KBM-7 (cell line): ENCODE measurements around the gene KCNQ1.

ENCODE experiments used
- DNase-seq: peaks from one replicate; pipeline ENCODE4 v3.0.0-alpha.2; 2015
- in situ Hi-C: fragments of 300-500 bp; cut with MboI; formaldehyde crosslinking; loops from 2 replicates; pipeline ENCODE4 v1.14.3; 2020; ENCODE audit warnings: low sequenced_read_pairs, low pct_unique_long_range_greater_than_20kb, mixed read lengths

KCNQ1 gene

DNA sequence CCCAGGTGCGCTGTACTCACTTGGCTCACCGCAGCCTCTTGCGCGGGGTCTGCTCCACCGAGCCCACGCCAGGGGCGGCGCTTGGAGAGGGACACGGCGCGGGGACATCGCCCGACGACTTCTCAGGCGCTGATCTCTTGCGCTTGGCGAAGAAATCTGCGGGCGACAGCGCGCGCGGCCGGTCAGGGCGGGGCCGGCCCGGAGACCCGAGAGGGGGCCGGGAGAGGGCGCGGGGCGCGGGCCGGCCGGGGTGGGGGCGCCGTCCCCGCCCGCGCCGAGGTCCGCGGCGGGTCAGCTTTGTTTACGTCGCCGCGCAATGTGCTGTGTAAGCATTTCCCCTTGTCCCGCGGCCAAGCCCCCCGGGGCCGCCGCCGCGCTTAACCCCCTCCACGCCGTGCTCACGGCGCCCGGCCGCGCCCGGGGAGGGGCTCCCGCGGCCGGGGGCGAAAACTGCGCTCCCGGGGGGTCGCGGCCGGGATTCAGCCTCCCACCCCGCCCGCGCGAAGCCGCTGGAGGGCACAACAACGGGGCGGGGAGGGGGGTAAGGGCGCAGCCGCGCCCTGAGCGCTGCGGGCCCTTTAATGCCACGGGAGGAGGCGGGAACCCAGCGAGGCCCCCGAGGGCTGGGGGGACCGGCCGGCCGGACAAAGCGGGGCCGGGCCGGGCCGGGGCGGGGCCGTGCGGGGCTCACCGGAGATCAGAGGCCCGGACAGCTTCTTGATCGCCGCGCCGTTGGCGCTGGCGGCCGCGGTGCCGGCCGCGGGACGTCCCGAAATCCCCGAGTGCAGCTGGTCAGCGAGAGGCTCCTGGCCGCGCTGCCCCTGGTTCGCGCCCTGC is 439.4 kb downstream of the KCNQ1 start:
- in situ Hi-C loops, result no loop called here
- no peak for DNase-seq

DNA sequence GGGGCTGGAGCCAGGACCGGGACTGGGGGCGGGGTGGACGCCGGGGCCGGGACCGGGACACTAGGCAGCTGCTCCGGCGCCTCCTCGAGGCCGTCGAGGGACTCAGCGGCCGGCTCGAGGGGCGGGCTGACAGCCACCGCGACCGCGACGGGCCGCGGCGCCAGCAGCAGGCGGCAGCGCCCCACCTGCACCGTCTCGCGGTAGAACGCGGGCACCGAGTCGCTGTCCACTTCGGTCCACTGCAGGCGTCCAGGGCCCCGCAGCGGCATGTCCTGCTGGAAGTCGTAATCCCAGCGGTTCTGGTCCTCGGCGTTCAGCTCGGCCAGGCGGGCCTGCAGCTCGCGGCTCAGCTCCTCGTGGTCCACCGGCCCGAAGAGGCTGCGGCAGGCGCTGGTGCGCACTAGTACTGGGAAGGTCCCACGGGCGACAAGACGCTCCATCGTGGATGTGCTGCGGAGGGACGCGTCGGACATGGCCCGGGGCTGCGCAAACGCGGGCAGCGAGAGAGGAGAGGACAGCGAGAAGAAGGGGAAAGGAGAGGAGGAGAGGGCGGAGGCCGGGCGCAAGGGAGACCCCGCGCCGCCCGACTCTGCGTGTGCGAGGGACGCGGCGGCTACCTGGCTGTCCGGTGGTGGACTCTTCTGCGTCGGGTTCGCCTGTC is 440.3 kb downstream of the KCNQ1 start:
- in situ Hi-C loops, result no loop called here
- DNase-seq, result peak; percentile 70

DNA sequence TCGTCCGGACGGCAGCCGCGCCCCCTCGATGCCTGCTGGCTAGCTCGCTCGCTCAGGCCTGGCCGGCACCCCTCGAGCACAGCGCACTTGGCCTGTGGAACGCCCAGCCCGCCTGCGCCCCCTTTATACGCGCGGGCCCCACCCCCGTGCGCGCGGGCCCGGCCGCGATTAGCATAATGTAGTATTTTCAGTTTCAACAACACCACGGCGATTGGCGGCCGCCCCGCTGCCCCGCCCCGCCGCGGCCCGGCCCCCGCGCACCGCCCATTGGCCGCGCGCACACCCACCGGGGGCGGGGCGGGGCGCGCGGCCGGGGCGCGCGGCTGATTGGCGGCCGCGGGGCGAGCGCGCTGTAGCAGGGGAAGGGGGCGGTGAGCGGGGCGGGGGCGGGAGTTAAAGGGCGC is 440.9 kb downstream of the KCNQ1 start, which contains the start of gene CDKN1C:
Gene CDKN1C, minus strand, starts transcription at position 98 of the 404 bp plus-strand sequence. CDS start 319 bp downstream, outside the sequence.
- DNase-seq, result peak; percentile 90
- in situ Hi-C loops, result no loop called here

DNA sequence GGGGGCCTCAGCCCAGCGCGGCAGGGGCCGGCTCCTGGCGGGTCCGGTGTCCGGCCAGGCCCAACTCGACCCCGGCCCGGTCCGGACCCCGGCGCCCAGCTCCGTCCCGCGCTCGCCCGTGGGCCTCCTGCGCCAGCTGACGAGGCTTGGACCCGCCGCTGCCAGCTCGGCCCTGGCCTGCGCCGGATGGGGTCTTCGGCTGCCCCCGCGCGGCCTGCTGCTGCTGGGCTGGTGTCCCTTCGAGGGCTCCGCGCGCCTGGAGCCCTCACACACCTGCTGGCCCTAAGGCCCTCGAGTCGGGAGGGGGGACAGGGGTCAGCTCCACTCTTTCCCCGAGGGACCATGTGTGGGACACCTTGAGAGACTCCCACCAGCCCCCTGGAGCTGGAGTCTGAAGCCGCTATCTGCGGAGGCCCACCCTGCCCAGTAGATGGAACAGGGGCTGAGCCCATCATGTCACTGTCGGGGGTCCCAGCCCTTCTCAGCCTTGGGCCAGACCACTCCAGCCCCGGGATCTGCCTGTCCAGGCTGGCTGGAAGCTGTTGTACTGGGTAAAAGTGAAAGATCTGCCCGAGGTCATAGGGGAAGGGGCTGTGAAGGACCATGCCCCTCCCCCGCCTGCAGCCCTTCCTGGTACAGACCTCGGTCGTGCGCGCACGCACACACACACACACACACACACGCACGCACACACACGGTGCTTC is 441.5 kb downstream of the KCNQ1 start:
- in situ Hi-C loops, result no loop called here

DNA sequence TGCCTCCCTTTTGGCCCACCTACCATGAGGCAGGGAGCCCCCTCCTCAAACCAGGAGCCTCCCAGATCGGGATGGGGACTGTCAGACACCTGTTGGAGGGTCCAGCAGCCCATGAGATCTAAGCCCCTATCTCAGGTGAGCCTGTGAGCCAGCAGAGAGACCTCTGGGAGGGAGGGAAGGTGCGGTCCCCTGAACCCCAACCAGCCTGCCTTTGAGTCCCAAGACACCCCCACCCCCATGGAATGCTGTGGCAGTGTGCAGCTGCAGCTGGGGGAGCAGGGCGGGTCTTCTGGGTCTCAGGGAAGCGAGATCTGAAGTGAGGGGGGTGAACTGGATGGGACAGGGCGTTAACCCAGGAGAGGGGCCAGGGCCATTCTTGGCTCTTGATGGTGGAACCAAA is 442.1 kb downstream of the KCNQ1 start:
- in situ Hi-C loops, result no loop called here
- no peak for DNase-seq

More for the DNA sequence above, 441.5 kb downstream of the KCNQ1 start:
- no peak for DNase-seq

DNA sequence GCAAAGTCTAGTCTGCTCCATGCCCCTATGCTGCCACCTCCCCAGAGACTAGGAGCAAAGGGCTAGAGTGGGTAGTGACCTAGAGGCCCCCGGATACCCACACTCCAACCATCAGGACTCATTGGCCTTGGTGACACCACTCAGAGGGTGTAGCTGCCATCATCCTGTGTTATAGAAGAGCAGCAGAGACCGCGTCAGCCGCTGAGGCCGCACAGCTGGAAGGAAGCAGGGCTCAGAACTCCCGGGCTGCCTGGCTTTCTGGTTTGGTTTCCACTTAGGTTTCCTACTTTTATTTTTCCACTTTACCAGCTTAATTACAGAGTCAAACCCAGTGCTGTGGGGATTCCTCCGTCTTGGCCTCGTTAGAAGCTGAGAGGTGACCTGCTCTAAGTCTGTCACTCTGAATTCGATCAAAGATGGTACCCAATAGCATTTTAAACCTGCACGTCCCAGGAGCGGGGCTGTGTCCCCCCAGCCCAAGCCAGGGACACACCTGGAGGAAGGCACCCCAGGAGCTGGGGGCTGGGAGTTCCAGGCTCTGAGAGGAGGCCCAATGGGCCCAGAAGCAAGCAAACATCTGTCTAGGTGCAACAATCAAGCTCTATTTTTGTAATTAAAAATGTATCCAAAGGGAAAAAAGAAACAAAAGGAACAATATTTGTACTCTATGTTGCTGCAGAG is 442.8 kb downstream of the KCNQ1 start:
- no peak for DNase-seq
- in situ Hi-C loops, result no loop called here

DNA sequence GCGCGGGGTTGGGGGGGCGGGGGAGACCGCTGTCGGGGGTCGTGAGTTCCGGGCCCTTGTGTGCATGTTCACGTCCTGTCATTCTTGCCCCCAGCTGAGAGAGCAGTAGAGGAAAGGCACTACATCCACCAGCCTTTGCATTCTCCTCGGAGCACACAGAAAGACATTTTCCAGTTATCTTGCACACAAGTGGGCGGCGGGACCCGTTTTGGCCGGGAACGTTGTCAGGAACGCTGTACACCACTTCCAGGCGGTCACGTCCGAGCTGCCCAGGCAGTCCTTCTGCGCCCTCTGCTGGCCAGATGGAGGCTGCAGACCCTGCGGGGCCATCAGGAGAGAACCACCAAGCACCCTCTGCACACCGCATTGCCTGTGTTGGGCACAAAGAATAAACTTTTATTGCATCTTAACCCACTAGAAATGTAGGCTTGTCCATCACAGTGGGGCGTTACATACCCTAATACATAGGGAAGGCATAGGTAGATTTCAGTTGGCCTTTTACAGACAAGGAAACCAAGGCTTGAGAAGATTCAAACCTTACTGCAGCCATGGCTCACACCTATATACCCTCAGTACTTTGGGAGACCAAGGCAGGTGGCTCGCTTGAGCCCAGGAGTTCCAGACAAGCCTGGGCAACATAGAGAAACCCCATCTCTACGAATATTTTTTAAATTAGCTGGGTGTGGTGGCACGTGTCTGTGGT is 443.6 kb downstream of the KCNQ1 start:
- peak; percentile 86 for DNase-seq
- in situ Hi-C loops, result no loop called here

DNA sequence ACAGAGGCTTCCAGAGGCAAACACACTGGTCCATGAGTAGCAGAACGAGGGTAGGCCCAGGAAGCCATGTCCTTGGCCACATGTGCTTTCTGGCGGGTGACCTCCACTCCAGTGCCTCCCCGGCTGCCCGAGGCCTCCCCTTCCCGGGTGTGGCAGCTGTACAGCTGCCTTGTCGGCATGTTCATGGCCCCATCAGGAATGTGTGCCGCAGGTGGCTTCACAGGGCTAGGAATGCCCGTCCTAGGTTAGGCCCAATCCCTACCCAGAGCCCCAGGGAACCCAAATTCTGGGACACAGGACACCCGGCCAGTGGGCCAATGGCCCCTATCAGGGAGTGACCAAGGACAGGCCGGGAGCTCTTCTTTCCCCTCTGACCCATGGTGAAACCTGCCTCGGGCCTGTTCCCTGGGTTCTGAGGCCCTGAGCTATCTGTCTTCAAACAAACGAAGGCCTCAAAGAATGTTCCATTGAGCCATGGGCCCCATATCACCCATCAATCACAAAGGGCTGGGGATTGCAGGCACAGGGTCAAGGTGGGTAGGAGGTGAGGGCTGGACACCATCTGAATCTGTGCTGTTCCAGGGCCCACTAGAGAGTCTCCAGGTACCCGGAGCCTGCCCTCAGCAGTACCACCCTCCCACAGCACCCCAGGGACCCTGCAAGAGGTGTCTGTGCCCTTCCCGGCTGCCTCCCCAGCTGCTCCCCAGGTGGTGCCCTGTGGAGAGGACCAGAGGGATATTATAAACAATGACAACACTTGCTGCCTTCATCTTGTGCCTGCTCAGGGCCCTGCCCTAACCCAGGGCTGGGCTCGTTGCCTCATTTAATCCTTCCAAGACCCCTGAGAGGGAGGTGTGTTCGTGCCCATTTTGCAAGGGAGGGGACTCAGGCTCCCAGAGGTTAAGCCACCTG is 444.8 kb downstream of the KCNQ1 start:
- no peak for DNase-seq
- in situ Hi-C loops, result loop anchor here (10.0 kb wide), 2 partner anchors 355 to 455 kb away; no protein-coding TSS in a partner anchor

DNA sequence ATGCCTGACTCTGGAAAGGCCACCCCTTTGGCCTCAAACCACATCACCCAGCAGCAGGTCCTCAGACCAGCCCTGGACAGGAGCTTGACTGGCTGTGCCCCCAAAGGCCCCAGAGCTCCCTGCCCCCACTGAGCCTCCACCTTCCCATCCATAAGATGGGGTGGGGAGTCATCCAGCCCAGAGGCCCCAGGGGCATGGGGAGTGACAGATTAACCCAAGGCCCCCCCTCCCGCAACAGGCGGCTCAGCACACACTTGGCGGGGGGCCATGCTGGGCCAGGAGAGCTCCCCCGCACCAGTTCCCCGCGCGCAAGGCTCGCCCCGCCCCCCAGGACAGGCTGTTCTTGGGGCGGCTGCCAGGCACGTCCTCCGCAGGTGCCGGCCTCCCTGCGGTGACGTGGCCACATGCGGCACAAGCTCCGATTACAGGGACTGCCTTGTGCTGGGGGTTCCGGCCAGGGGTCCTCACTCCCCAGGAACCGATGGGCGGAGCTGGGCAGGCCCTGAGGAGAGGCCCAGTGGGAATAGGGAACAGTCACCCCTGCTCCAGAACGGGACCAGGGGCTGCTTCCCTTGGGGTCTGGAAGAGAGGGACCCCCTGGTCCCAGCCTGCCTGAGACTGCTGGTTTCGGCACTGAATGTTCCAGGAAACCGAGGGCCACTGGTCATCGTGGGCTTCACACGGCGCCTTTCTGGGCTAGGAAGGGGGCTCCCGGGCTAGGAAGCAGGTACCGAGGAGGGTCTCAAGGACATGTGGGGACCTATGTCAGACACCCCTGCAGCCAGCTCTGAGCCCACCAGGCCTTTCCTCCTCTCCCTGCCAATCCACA is 445.9 kb downstream of the KCNQ1 start:
- no peak for DNase-seq
- in situ Hi-C loops, result loop anchor here (10.0 kb wide), 2 partner anchors 356 to 456 kb away; no protein-coding TSS in a partner anchor

DNA sequence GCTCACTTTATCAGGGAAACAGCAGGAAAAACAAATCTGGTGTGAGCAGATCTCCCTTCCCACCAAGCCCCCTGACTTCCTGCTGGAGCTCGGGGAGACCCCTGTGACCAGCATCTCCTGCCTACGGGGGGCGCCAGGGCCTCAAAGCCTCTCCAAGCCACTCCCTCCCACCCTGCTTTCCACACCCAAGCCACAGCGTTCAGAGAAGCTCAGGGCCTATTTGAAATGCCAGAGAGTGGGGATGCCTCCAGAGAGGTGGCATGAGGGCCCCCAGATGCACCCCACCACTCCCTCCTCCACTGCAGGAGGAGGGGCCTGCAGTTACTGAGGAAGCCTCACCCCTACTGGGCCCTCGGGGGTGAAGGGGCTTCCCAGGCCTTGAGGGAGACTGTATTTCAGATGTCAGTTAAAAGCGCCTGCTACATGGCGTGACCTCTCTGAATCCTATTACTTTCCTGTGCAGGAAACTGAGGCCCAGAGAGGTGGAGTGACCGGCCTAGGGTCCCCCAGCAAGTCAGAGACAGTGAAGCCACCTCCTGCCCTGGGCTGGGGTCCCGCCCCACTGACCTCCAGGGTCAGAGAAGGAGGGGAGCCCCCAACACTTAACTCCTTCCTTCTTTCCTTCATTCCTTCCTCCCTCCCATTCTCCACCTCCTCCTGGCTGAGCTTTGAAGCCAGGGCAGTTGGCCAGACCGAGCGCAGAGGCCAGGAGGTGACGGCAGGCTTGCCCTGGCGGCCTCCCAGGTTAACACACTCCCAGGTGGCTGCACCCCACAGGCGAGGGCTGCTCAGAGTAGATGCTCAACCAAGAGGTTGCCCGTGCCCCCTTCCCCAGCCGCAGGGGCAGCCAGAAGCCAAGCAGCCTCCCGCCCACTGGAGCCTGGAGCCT is 446.8 kb downstream of the KCNQ1 start:
- DNase-seq, result no peak
- in situ Hi-C loops, result loop anchor here (10.0 kb wide), 2 partner anchors 357 to 457 kb away; no protein-coding TSS in a partner anchor

DNA sequence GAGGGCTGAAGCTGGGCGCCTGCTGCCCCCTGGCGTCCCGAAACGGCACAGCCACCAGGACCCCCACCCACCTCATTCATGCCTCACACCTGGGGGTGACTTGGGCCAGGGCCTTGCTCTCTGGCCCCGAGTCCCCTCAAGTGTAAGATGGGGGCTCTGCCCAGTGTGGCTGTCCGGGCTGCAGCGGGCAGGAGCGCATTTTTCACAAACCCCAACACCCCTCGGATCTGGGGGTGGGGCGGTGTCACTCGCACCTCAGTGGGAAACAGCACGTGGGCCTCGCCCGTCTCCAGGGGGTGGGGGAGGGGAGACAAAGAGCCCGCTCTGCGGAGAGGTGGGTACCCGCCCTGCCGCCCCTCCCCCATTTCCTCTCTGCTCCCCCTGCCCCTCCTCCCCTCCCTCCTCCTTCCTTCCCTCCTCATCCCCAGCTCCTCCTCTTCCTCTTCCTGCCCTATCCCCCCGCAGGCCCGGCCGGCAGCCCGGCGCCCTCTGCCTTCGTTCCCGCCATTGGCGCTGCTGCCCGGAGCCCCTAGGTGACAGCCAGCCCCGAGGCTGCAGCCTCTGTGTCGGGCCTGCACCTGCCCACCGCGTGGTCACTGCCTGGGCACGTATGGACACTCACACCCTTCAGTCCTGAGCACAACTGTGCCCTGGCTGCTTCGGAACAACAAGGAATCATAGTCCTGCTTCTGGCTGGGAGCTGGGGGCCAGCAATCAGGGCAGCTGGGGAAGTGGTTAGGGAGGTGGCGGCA is 447.6 kb downstream of the KCNQ1 start:
- in situ Hi-C loops, result loop anchor here (10.0 kb wide), 2 partner anchors 358 to 458 kb away; no protein-coding TSS in a partner anchor
- DNase-seq, result peak; percentile 87

DNA sequence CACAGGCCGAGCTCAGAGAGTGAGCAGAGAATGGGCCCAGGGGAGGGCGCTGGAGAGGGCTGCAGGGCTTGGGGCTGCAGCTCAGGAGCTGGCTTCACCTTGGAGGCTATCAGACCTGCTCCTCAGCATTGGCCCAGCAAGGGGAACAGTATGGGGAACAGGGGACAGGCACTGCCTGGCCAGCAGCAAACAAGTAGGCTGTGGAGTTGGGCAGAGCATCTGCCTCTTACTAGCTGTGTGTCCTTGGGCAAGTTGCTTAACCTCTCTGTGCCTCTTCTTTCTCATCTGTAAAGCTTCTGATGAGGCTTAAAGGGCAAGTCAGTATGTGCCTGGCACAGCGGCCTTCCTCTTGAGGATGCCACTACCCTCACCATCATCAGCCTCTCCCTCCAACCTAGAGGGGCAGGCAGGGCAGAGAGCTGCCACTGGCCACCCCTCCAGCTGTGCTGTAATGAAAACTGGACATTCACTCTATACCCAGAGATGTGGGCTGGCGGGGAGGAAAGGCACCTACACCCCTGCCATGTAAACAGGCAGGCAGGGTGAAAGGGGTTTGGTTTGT is 448.2 kb downstream of the KCNQ1 start:
- in situ Hi-C loops, result loop anchor here (10.0 kb wide), 2 partner anchors 358 to 458 kb away; no protein-coding TSS in a partner anchor
- DNase-seq, result no peak

DNA sequence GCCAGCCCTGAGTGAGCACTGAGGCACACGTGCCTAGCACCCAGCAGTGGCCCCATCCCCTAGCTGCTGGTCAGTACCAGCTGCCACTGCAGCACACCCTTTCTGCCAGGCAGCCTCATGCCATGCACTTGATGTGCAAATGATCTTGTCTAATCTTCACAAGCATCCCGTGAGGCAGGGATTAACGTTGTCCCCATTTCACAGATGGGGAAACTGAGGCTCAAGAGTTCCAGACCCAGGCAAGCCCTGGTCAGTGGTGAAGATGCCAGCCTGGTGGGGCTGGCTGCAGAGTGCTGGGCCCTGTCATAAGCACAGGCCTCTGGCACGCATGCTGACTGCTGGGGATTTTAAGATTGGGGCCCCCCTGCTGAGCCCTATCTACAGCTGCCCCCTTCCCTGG is 449.1 kb downstream of the KCNQ1 start:
- no peak for DNase-seq
- in situ Hi-C loops, result loop anchor here (10.0 kb wide), 2 partner anchors 359 to 459 kb away; no protein-coding TSS in a partner anchor

DNA sequence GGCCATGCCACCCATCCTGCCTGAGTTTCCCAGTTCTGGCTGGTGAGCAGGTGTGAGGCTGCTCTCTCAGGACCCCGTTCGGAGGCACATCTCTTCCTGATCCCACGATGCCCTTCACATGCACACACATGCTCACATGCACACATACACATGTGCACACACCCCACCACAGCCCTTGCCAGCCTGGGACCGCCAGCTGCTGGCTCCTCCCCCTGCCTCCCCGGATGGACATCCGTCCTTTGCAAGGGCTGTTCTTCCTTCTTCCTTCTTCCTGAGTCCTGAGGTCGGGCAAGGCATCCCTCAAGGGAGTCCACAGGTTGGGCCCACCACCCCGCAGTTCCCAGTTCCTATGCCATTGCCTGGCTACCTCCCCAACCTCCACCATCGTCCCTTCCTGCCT is 451.2 kb downstream of the KCNQ1 start:
- in situ Hi-C loops, result loop anchor here (10.0 kb wide), 2 partner anchors 361 to 461 kb away; no protein-coding TSS in a partner anchor

DNA sequence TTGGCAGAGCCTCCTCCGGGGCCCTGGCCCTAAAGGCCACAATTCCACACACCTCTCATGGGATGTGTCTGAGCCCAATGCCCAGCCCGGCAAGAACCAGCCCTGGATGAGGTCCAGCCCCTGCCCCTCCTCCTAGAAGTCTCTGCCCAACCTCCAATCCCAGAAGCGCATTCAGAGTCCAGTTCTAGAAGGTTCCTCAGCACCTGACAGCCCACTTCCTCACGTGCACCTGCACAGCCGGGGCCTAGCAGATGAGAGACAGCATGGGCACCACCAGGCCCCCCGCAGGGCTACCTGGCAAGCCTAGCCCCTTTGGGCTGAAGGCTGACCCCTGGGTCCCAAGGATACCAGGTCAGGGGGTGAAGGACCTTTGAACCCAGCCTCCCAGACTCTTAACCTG is 452.2 kb downstream of the KCNQ1 start:
- no peak for DNase-seq
- in situ Hi-C loops, result loop anchor here (10.0 kb wide), 2 partner anchors 362 to 462 kb away; no protein-coding TSS in a partner anchor

More for the DNA sequence above, 451.2 kb downstream of the KCNQ1 start:
- no peak for DNase-seq
